ENCODE results near the gene IGLL5. TPM values are rescaled to one million over a fixed set of nuclear protein-coding genes. Genes with fewer than 3 reads are reported as not detected.

IGLL5 gene
- polyA plus RNA-seq (ENCODE audit: insufficient read depth in 1 of 5, insufficient read length in 5 of 5, low replicate concordance in 1 of 5): under 1 TPM in 3 of 5 donors, not detected in 2; 0.41 to 0.45 (median 0.42) TPM
- long read RNA-seq, donor 1: 0 reads
- long read RNA-seq, donor 2: 0 reads
- long read RNA-seq, donor 3: 0 reads
- long read RNA-seq, donor 4: 0 reads
- long read RNA-seq, donor 5: 0 reads
- long read RNA-seq, donor 6: 0 reads
- long read RNA-seq, donor 7: 0 reads
- long read RNA-seq, donor 8: 0 reads

DNA sequence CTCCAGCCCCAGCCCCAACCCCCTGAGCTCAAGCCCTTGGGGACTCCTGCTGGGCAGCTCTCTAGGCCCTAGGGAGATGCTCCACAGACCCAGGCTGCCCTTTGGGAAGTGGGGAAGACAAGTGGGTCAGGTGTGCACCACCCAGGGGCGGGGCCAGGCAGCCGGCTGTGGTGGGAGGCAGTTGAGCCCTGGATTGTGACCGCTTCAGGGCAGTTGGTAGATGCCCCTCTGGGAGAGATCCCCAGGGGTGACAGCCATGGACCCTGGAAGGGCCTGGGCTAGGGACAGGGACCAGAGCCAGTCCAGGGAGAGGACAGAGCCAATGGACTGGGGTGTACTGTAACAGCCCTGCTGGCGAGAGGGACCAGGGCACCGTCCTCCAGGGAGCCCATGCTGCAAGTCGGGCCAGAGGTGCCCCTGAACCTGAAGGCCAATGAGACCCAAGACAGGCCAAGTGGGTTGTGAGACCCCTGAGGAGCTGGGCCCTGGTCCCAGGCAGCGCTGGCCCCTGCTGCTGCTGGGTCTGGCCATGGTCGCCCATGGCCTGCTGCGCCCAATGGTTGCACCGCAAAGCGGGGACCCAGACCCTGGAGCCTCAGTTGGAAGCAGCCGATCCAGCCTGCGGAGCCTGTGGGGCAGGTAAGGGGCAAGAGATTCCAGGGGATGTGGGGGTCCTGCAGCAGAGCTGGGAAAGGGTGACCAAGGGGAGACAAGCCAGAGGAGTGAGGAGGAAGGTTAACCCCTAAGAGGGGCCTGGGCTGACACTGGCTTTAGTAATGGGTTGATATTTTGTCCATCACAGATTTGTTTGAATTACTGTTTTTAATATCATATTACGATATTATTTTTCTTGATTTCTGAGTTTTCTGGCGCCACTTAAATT lies at the start of gene IGLL5:
Gene IGLL5, plus strand, starts transcription at position 196 of the 883 bp plus-strand sequence. Its CDS starts 238 bp downstream, at position 434.
- DNase-seq: no peak

DNA sequence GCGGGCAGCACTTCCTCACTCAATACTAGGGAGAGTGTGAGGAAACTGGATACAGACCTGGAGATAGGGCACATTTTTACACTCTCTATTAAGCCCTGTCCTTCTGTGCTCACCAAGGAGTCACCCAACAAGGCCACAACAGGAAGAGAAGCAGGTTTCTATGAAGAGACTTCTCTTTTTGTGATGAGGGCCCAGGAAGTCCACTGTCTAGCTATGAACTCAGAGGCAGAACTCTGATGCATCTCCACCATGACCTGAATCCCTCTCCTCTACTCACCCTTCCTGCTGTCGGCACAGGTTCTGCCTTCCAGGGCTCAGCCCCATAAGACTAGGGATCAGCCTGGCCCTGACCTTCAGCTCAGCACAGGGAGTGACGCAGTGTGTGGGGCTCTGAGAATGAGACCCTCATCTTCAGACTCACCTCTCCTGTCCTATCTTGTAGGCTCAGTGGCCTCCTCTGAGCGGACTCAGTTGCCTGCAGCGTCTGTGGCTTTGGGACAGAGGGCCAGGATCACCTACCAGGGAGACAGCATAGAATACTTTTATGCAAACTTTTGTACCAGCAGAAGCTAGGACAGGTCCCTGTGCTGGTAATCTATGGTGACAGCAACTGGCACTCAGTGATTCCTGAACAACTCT lies 49.3 kb upstream of the IGLL5 start:
- DNase-seq: no peak

DNA sequence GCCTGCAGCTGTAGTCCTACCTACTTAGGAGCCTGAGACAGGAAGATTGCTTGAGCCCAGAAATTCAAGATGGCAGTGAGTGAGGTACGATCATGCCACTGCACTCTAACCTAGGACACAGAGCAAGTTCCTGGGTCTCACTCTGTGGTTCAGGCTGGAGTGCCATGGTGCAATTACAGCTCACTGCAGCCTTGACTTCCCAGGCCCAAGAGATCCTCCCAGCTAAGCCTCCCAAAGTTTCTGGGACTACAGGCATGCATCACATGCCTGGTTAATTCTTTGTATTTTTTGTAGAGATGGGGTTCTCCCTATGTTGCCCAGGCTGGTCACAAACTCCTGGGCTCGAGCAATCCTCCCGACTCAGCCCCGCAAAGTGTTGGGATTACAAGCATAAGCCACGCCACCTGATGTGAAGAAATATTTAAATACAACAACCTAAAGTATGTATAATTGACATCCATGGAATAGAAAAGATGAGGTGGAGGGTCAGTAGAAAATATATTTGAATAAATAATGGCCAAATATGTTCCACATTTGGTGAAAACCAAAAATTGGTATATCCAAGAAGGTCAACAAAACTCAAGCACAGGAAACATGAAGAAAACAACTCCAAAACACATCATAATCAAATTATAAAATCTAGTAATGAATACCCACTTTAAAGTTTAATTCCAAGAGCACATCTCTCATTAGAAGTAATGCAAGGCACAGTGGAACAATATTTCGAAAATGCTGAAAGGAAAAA lies 47.9 kb upstream of the IGLL5 start:
- no peak for DNase-seq

DNA sequence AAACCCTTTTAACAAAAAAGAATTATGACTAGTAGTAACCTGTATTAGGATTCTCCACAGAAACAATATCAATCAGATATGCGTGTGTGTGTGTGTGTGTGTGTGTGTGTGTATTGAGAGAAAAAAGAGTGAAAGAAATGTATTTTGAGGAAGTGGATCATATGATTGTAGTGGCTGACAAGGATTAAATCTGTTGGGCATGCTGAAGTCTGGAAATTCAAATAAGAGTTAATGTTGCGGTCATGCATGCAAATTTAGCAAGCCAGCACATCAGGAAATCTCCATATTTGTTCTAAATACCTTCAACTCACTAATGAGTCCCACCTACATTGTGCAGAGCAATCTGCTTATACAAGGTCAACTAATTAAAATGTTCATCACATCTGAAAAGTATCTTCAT lies 46.8 kb upstream of the IGLL5 start:
- no peak for DNase-seq

DNA sequence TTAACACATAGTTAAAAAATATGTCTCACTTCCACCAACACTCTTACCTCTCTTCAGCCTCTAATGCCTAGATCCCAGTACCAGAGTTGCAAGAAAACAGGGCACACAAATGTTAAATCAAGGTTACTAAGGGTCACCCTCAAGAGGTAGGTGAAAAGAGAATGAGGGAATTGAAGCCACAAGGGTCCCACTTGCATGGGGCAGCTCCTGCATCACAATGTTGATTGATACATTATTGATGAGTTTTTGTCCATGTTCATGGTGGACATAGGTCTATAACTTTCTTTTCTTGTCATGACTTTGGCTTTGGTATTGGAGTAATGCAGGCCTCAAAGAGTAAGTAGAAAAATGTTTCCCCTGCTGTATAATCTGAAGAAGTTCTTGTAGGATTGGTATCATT lies 46.0 kb upstream of the IGLL5 start:
- no peak for DNase-seq

DNA sequence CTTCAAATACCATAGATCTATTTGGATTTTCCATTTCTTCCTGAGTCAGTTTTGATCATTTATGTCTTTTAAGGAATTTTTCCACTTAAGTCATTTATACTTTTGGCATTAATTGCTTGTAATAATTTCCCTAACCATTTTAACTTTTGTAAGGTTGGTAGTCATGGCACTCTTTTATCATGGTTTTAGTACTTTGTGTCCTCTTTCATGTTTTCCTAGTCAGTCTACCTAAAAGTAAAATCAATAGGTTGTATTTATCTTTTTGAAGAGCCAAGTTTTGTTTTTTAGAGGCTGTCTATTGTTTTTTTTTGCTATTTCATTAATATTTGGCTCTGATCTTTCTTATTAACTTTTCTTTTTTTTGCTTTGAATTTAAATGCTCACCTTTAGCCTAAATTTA lies 45.5 kb upstream of the IGLL5 start:
- DNase-seq: no peak

DNA sequence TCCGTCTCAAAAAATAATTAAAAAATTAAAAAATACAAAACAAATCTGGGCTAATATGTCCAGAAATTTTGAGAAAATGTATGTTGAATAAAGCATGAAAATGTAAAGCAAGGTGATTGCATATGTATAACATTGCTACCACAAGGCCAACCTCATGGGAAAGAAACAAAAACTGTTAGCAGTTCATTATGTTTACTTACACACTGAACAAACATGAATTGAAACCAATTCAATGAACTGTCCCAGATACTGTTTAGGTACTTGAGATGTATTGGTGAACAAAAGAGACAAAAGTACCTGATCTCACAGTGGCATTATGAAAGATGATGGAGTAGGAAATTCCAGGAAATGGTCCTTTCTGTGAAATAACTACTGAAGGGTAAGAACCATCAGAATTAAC lies 43.8 kb upstream of the IGLL5 start:
- no peak for DNase-seq

DNA sequence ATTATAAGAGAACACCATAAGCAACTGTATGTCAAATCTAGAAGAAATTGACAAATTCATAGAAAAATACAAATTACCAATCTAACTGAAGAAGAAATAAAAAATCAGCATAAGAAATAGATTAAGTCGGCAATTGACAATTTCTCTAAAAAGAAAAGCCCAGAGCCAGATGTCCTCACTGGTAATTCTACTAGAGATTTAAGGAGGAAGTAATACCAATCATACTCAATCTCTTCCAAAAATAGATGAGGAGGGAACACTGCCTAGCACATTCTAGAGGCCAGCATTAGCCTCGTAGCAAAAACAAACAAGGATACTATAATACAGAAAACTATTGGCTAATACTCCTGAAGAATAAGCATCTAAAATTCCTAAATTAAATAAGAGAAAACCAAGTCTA lies 40.4 kb upstream of the IGLL5 start:
- DNase-seq: no peak

DNA sequence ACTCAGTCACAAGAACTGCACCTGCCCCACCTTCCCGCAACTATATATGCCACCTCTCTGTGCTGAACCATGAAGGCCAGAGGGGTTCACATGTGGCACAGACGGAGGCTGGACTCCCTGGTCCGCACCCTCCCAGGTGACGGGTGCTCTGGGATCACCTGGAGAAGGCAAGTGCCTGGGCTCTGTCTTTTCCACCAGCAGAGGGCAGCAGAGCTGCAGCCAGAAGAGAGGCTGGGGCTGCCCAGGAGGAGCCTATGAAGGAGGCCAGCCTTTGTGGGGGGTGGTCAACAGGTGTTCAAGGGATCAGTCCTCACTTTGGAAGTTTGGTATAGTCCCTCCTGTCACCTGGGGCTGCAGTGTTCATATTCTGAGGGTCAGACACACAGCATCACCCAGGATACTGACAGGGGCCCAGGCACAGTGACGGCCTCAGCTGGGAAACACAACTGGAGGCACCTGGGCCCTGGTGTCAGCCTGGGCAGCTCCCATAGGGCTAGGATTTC lies 39.2 kb upstream of the IGLL5 start:
- DNase-seq: peak; percentile 19 to 28

DNA sequence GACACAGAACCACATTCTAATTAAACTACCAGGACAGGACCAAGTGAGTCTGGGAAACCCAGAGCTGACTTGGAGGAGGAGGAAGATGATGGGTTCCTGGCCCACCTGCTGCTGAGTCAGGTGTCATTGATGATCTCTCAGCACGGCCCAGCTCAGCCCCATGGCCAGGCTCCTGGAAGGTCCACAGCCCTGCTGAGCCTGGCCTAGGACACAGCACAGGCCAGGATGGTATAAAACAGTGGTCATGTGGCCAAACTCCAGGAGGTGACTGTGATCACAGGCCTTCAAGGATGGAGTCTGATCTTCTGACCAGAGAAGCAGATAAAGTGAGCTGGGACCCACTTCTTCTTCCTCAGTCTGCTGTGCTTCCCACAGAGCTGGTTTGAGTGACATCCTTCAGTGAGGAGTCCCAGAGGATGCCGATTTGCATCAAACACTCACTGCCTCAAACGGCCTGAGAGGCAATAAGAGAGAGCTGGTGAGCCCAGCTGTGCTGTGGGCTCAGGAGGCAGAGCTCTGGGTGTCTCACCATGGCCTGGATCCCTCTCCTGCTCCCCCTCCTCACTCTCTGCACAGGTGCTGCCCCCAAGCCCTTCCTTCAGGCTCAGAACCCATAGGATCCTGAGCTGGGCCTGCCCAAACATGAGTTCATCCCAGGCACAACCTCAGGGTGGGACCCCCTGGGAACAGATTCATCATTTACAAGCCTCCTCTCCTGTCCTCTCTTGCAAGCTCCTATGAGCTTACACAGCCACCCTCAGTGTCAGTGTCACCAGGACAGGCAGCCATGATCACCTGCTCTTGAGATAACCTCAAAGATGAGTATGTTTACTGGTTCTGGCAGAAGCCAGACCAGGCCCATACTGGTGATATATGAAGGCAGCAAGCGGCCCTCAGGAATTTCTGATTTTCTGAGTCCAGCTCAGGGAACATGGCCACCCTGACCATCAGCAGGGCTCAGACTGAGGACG lies 37.7 kb upstream of the IGLL5 start:
- no peak for DNase-seq

DNA sequence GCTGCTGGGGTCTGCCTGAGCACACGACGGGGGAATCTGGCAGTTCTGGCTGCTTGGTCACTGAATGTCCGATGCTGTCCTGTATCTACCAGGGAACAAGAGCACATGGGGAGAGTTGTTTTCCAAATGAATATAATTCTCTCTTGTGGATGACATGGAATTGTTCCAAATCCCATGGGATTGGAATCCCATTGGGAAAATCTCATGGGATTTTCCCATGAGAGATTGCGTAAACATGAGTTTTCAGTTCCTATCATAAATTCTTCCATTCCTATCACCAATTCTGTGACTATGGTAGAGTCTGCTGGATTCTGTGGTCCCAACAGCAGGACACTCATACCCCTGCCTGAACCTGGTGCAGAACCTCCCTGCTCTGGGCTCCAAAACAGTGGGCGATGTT lies 35.6 kb upstream of the IGLL5 start:
- no peak for DNase-seq

DNA sequence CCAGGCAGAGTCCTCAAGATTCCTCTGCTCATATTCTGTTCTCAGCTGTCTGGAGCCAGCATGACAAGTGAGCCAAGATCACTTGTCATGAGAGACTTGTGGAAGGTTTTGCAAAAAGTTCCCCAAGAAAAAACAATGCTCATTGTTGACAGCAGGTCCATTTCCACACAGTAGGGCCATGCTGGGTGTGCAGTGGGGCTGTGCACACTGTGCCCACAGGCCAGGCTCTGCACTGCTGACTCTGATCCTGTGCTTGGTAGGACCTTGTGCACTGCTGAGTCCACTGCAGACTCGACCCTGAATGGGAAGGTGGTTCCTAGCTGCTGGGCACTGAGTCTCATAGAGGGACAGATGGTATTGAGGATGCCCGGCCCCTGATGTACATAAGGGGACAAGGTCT lies 33.9 kb upstream of the IGLL5 start:
- no peak for DNase-seq

DNA sequence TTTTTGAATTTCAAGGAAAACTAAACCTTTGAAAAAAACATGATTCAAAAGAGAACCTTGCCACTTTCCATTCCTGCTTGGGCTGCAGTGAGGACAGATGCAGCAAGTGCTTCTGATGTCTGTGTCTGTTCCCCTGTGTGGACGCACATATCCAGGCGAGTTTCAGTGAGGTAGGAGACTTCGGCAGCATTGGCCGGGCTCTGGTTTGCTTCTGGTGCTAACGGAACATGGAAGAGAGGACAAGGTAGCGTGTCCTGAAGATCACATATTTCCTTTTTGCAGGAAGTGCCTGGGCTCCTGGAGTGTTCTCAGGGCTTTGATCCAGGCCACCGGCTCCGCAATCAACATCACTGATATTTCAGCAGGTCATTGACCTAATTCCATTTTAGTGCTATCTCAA lies 33.1 kb upstream of the IGLL5 start:
- no peak for DNase-seq

DNA sequence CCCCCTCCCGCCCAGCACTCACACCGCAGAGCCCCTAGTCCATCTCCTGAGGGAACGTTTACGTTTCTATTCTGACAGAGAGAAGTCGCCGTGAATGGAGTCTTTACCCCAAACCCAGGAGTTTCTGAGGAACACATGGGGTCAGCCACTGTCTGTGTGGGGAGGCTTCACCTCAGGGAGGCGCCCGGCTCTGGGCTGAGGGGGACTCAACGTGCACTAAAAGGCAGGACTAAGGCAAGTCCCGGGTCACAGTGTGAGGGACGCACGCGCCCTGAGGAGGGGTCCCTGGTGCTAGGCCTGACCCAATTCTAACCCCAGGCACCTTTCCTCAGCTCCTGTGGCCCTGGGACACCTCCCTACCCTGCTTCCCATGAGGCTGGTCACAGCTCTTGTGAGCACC lies 32.5 kb upstream of the IGLL5 start:
- no peak for DNase-seq

DNA sequence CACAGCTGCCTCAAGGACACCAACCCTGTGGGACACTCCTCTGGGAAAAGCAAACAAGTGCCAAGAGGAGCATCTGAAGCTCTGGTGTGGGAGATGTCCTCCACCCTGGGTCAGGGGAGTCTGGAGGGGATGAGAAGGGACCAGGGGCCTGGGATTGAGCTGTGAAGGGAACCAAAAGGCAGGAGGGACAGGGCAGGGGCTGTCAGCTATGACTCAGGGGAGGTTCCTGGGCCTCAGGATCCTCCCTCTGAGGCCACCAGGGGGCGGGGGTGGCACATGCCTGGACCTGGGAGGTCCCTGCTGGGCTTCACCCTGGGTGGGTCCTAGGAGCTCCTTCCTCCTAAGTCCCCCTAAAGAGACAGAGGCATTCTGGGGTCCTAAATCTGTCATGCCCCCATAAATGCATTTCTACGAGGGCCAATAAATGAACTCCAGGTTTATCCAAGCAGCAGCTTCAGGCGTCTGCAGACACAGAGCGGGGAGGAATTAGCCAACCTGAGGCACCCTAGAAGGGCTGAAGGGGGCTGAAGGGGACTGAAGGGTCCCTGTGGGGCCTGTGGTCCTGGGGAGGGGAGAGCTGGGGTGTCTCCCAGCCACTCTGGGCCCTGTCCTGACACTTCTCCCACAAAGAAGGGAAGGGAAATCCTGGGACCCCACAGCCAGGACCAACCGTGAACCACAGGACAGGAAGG lies 31.9 kb upstream of the IGLL5 start:
- DNase-seq: no peak

DNA sequence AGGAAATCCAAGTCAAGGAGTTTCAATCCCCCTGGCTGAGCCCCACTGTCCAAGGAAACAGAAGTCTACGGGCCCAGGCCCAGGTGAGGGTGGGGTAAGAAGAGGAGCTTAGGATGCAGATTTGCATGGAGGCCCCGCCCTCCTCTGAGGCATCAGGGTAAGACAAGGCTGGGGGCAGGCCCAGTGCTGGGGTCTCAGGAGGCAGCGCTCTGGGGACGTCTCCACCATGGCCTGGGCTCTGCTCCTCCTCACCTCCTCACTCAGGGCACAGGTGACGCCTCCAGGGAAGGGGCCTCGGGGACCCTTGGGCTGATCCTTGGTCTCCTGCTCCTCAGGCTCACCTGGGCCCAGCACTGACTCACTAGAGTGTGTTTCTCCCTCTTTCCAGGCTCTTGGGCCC lies 31.3 kb upstream of the IGLL5 start:
- DNase-seq: no peak

DNA sequence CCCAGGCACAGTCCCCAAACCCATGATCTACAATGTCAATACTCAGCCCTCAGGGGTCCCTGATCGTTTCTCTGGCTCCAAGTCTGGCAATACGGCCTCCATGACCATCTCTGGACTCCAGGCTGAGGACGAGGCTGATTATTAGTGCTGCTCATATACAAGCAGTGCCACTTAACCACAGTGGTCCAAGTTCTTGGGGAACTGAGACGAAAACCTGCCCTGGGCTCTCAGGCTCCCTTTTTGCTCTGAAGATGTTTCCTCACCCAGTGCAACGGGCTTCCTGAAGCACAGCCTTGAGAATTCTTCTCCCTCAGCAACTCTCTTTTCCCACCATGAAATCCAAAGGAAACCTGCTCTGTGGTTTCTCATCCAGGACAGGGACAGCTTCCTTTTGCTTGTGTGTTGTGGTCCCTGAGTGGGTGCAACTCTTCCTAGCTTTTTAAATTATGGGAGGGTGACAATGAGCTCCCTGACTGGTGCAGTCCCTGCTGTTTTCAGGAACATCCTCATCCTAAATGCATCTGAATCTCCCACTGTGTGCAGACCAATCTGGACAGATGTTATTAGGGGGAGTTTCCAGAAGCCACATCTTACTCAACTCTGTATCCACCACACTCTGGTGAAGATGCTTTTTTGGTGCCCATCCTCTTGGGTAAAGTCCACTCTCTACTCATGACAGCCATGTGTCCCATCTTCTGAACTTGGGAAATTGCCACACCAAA lies 30.6 kb upstream of the IGLL5 start:
- DNase-seq: no peak

DNA sequence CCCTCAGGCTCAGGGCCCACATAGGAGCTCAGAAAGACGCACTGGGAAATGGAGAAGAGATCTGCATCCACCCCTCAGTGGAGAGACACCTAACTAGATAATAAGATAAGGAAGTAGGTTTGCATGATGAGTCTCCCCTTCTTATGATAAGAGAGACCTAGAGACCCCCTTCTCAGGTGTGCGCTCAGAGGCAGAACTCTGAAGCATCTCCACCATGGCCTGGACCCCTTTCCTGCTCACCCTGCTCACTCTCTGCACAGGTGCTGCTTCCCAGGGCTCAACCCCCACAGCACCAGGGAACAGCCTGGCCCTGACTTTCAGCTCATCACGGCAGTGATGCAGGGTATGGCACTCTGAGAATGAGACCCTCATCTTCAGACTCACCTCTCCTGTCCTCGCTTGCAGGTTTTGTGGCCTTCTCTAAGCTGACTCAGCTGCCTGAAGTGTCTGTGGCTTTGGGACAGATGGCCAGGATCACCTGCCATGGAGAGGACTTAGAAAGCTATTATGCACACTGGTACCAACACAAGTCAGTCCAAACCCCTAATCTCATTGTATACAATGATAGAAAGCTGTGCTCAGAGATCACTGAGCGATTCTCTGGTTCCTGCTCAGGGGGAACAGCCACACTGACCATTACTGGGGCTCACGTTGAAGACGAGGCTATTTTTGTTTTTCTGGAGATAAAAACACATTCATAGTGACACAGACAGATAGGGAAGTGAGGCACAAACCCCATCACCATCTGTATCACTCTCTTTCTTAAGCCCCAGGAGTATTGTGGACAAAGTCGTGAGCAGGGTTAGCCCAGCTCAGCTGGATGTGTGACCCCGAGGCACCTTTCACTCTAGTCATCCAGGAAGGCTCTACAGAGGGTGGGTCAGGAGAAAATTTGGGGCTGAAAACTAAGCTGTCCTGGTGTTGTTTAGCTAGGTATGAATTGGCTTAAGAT lies 29.7 kb upstream of the IGLL5 start:
- DNase-seq: no peak

All from right lung (tissue), 10 donors.